Hepatocyte (in vitro differentiated cells): ENCODE data around the gene GLB1L2. TPM values are rescaled to one million over a fixed set of nuclear protein-coding genes. Genes with fewer than 3 reads are reported as not detected.
A peak's percentile ranks its signal among the peaks of the same experiment; 100 is the strongest.

ENCODE experiments used
- DNase-seq: peaks from one replicate; pipeline ENCODE4 v3.0.0-alpha.2; 2016; ENCODE audit warnings: low spot score
- H2AFZ ChIP-seq: fragments of 200-600 bp; sonication (generic); 2 replicates; pipeline ENCODE4 v1.6.0; 2016; ENCODE audit warnings: antibody characterized with exemption, mild to moderate bottlenecking
- H3K27ac ChIP-seq: fragments of 200-600 bp; sonication (generic); 2 replicates; pipeline ENCODE4 v1.5.1; 2016; ENCODE audit warnings: mild to moderate bottlenecking
- H3K27me3 ChIP-seq: fragments of 200-600 bp; sonication (generic); 2 replicates; pipeline ENCODE4 v1.6.1; 2016
- H3K36me3 ChIP-seq: fragments of 200-600 bp; sonication (generic); replicated peaks from 2 replicates; pipeline ENCODE4 v1.5.1; 2016; ENCODE audit warnings: low read depth; ENCODE audit not compliant: insufficient read depth
- H3K4me1 ChIP-seq: fragments of 200-600 bp; sonication (generic); 2 replicates; pipeline ENCODE4 v1.5.1; 2016; ENCODE audit warnings: mild to moderate bottlenecking, moderate library complexity; ENCODE audit not compliant: insufficient read depth
- H3K4me2 ChIP-seq: fragments of 200-600 bp; sonication (generic); 2 replicates; pipeline ENCODE4 v1.6.0; 2016
- H3K4me3 ChIP-seq: fragments of 200-600 bp; sonication (generic); 2 replicates; pipeline ENCODE4 v1.5.1; 2016; ENCODE audit warnings: mild to moderate bottlenecking
- H3K79me2 ChIP-seq: fragments of 200-600 bp; sonication (generic); 2 replicates; pipeline ENCODE4 v1.6.0; 2017; ENCODE audit warnings: mild to moderate bottlenecking
- H3K9me2 ChIP-seq: fragments of 200-600 bp; sonication (generic); replicated peaks from 2 replicates; pipeline ENCODE4 v1.6.0; 2017; ENCODE audit warnings: mild to moderate bottlenecking; ENCODE audit not compliant: insufficient read depth
- H3K9me3 ChIP-seq: fragments of 200-600 bp; sonication (generic); 2 replicates; pipeline ENCODE4 v1.5.1; 2016; ENCODE audit warnings: low read depth, mild to moderate bottlenecking
- H4K20me1 ChIP-seq: fragments of 200-600 bp; sonication (generic); 2 replicates; pipeline ENCODE4 v1.6.0; 2016; ENCODE audit warnings: mild to moderate bottlenecking; ENCODE audit not compliant: insufficient read depth, poor library complexity, severe bottlenecking
- CTCF ChIP-seq: fragments of 200-600 bp; sonication (generic); IDR thresholded peaks from 2 replicates; pipeline ENCODE4 v1.5.1; 2016; ENCODE audit warnings: antibody characterized with exemption, mild to moderate bottlenecking; ENCODE audit not compliant: poor library complexity
- EZH2 ChIP-seq: fragments of 200-600 bp; sonication (generic); IDR thresholded peaks from 2 replicates; pipeline ENCODE4 v1.6.1; 2016; ENCODE audit warnings: antibody characterized with exemption, mild to moderate bottlenecking, borderline replicate concordance
- EZH2phosphoT487 ChIP-seq: fragments of 200-600 bp; sonication (generic); IDR thresholded peaks from one replicate; pipeline ENCODE4 v1.6.1; 2018; ENCODE audit warnings: antibody characterized with exemption, mild to moderate bottlenecking, low read depth, moderate library complexity; ENCODE audit not compliant: unreplicated experiment, severe bottlenecking
- WGBS: methylation state at CpG from one replicate; pipeline ENCODE4 v1.1.6; 2016; ENCODE audit warnings: low lambda C conversion rate; ENCODE audit errors: missing lambda C conversion rate; 5-methylcytosine and 5-hydroxymethylcytosine counted together
- polyA plus RNA-seq: library from polyadenylated mRNA; unstranded; fragments of >200 nt; fragmentation: Nextera tagmentation; extraction: Ambion mirVana; gene quantifications from 2 replicates; pipeline ENCODE4 v1.2.1, GENCODE V29; 2016
- total RNA-seq: library from RNA; depleted of rRNA; stranded (reverse); fragments of >200 nt; gene quantifications from 2 replicates; pipeline ENCODE4 v1.2.3, GENCODE V29; 2014

Gene GLB1L2
- total and polyA plus RNA-seq, 2 experiments from 2014 or later = 3.3 to 3.7 TPM

- Histone ChIP-seq H3K79me2 (no peaks in the 10 kb centered on the region), H3K36me3 (no peaks in the 10 kb centered on the region), H3K27me3 (no peaks in the 10 kb centered on the region), H3K4me2 (no peak overlapping the region), H4K20me1 (no peaks in the 10 kb centered on the region), H2AFZ (no peak overlapping the region), H3K4me1 (no peaks in the 10 kb centered on the region), H3K9me3 (no peaks in the 10 kb centered on the region), H3K4me3 (no peak overlapping the region), H3K27ac (no peak overlapping the region), H3K9me2 (no peaks in the 10 kb centered on the region)
- 62% methylated on average over 20 of the region's 20 CpGs for WGBS
- TF ChIP-seq EZH2 (no peak), CTCF (no peak), EZH2phosphoT487 (no peak)
- peak; percentile 22 for DNase-seq
Measured at GRCh38 chr11:134385774-134386565, 54.2 kb downstream of the GLB1L2 start.

- no peak overlapping the region for H3K4me2 ChIP-seq
- no peaks in the 10 kb centered on the region for H3K9me3 ChIP-seq
- DNase-seq = no peak
- H3K36me3 ChIP-seq = no peaks in the 10 kb centered on the region
- no peak overlapping the region for H2AFZ ChIP-seq
- no peaks in the 10 kb centered on the region for H4K20me1 ChIP-seq
- no peak for TF ChIP-seq CTCF
- no peak for TF ChIP-seq EZH2
- no peak for TF ChIP-seq EZH2phosphoT487
- H3K4me1 ChIP-seq = no peaks in the 10 kb centered on the region
- H3K27ac ChIP-seq = no peak overlapping the region
- no peaks in the 10 kb centered on the region for H3K27me3 ChIP-seq
- H3K9me2 ChIP-seq = no peaks in the 10 kb centered on the region
- 83% methylated on average over 6 of the region's 6 CpGs for WGBS
- H3K79me2 ChIP-seq = no peaks in the 10 kb centered on the region
- no peak overlapping the region for H3K4me3 ChIP-seq
Measured at GRCh38 chr11:134386945-134387344, 55.2 kb downstream of the GLB1L2 start.

GRCh38 chr11:134387501-134387900, 55.7 kb downstream of the GLB1L2 start:
- 92% methylated on average over 20 of the region's 21 CpGs for WGBS
- Histone ChIP-seq H3K36me3 (no peaks in the 10 kb centered on the region), H3K4me1 (no peaks in the 10 kb centered on the region)

More at GRCh38 chr11:134387501-134387900, 55.7 kb downstream of the GLB1L2 start:
- Histone ChIP-seq H3K4me3 (no peak overlapping the region), H3K27ac (no peak overlapping the region), H2AFZ (no peak overlapping the region), H4K20me1 (no peaks in the 10 kb centered on the region), H3K27me3 (no peaks in the 10 kb centered on the region), H3K79me2 (no peaks in the 10 kb centered on the region), H3K9me2 (no peaks in the 10 kb centered on the region), H3K4me2 (no peak overlapping the region), H3K9me3 (no peaks in the 10 kb centered on the region)
- TF ChIP-seq CTCF (no peak), EZH2 (no peak), EZH2phosphoT487 (no peak)
- no peak for DNase-seq
